AG10803 (cell line): ENCODE data around the gene HMHB1.

Experiments used
- DNase-seq: peaks from one replicate; pipeline ENCODE4 v3.0.0; 2010; ENCODE audit warnings: low read depth
- H3K4me3 ChIP-seq: 2 replicates; pipeline ENCODE4 v1.5.1; 2011; ENCODE audit warnings: mild to moderate bottlenecking, low read length, control low read depth
- CTCF ChIP-seq: conservative IDR thresholded peaks from 2 replicates; pipeline ENCODE4 v1.5.1; 2011; ENCODE audit warnings: mild to moderate bottlenecking, low read length, control low read depth, inconsistent platforms

Gene HMHB1

GRCh38 chr5:143812085-143812705 is at the start of gene HMHB1:
Gene HMHB1 (plus strand): TSS chr5:143812161.
- TF ChIP-seq CTCF = no peak
- no peak within 1 kb of the TSS for H3K4me3 ChIP-seq
- no peak for DNase-seq

GRCh38 chr5:143762636-143763220 is 49.2 kb upstream of the HMHB1 start:
- no peak overlapping the region for H3K4me3 ChIP-seq
- no peak for TF ChIP-seq CTCF

GRCh38 chr5:143767162-143767561 is 44.8 kb upstream of the HMHB1 start:
- H3K4me3 ChIP-seq = no peak overlapping the region
- DNase-seq = no peak
- TF ChIP-seq CTCF = no peak

More at GRCh38 chr5:143762636-143763220, 49.2 kb upstream of the HMHB1 start:
- no peak for DNase-seq

GRCh38 chr5:143769026-143769786 is 42.8 kb upstream of the HMHB1 start:
- no peak for DNase-seq
- no peak overlapping the region for H3K4me3 ChIP-seq
- TF ChIP-seq CTCF = no peak

- TF ChIP-seq CTCF = no peak
Measured at GRCh38 chr5:143770450-143770849, 41.5 kb upstream of the HMHB1 start.

GRCh38 chr5:143771189-143771588 is 40.8 kb upstream of the HMHB1 start:
- no peak overlapping the region for H3K4me3 ChIP-seq
- DNase-seq = peak; percentile 45
- TF ChIP-seq CTCF = no peak

More at GRCh38 chr5:143770450-143770849, 41.5 kb upstream of the HMHB1 start:
- DNase-seq = no peak
- no peak overlapping the region for H3K4me3 ChIP-seq
